GM12801 (cell line): Measurements from ENCODE around the gene SGSM1.

Source experiments
- CTCF ChIP-seq: IDR thresholded peaks from one replicate; pipeline ENCODE4 v1.5.1; 2011; ENCODE audit warnings: control low read depth; ENCODE audit not compliant: insufficient read length; ENCODE audit errors: extremely low read depth

SGSM1 gene

GRCh38 chr22:24833881-24834495 lies 28.0 kb downstream of the SGSM1 start:
- TF ChIP-seq CTCF = no peak

- TF ChIP-seq CTCF = no peak
Observed at GRCh38 chr22:24834845-24835570, 29.0 kb downstream of the SGSM1 start.

- TF ChIP-seq CTCF = no peak
Observed at GRCh38 chr22:24836282-24836681, 30.3 kb downstream of the SGSM1 start.

- no peak for TF ChIP-seq CTCF
Observed at GRCh38 chr22:24841261-24841660, 35.2 kb downstream of the SGSM1 start.

GRCh38 chr22:24843048-24843447 lies 37.0 kb downstream of the SGSM1 start:
- no peak for TF ChIP-seq CTCF

- TF ChIP-seq CTCF = no peak
Observed at GRCh38 chr22:24845041-24845898, 39.3 kb downstream of the SGSM1 start.

- no peak for TF ChIP-seq CTCF
Observed at GRCh38 chr22:24847490-24847889, 41.5 kb downstream of the SGSM1 start.
